Measurements from ENCODE around the gene ATRIP. TPM values are rescaled to one million over a fixed set of nuclear protein-coding genes. Genes with fewer than 3 reads are reported as not detected.
A peak's percentile ranks its signal among the peaks of the same experiment; 100 is the strongest.

The ATRIP gene
- total RNA-seq, 4 donors from 2014 or later: 5.3 to 11.5 (median 7.5) TPM

GRCh38 chr3:48463703-48464102 lies 17.2 kb downstream of the ATRIP start:
- Histone ChIP-seq H3K27ac (no peak overlapping the region), H3K36me3 (no peaks in the 10 kb centered on the region)
- no peak for DNase-seq

GRCh38 chr3:48464713-48465221 lies 18.2 kb downstream of the ATRIP start:
- no peak for DNase-seq
- intact Hi-C loops (cut with DNase I; ENCODE audit: low total_unique reads): loop anchor here (5.0 kb wide), 1 partner anchor 83 kb away; no protein-coding TSS in a partner anchor
- H3K9me3 ChIP-seq: no peaks in the 10 kb centered on the region

More at GRCh38 chr3:48463703-48464102, 17.2 kb downstream of the ATRIP start:
- Histone ChIP-seq H3K4me3 (no peak overlapping the region), H3K27me3 (no peaks in the 10 kb centered on the region), H3K9me3 (no peaks in the 10 kb centered on the region), H3K4me1 (peaks cover 10 to 15% of the 10 kb centered on the region in 2 donors)
- intact Hi-C loops (cut with DNase I; ENCODE audit: low total_unique reads): no loop called here
- TF ChIP-seq, protein P1, sequence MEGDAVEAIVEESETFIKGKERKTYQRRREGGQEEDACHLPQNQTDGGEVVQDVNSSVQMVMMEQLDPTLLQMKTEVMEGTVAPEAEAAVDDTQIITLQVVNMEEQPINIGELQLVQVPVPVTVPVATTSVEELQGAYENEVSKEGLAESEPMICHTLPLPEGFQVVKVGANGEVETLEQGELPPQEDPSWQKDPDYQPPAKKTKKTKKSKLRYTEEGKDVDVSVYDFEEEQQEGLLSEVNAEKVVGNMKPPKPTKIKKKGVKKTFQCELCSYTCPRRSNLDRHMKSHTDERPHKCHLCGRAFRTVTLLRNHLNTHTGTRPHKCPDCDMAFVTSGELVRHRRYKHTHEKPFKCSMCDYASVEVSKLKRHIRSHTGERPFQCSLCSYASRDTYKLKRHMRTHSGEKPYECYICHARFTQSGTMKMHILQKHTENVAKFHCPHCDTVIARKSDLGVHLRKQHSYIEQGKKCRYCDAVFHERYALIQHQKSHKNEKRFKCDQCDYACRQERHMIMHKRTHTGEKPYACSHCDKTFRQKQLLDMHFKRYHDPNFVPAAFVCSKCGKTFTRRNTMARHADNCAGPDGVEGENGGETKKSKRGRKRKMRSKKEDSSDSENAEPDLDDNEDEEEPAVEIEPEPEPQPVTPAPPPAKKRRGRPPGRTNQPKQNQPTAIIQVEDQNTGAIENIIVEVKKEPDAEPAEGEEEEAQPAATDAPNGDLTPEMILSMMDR (IDR thresholded peaks at IDR 0.05): no peak
- TF ChIP-seq POLR2A (IDR thresholded peaks at IDR 0.05): no peak

GRCh38 chr3:48465237-48465530 lies 18.6 kb downstream of the ATRIP start:
- TF ChIP-seq, protein P1 (IDR thresholded peaks at IDR 0.05): no peak
- intact Hi-C loops (cut with DNase I; ENCODE audit: low total_unique reads): loop anchor here (5.0 kb wide), 1 partner anchor 82 kb away; no protein-coding TSS in a partner anchor

More at GRCh38 chr3:48464713-48465221, 18.2 kb downstream of the ATRIP start:
- no peaks in the 10 kb centered on the region for H3K27me3 ChIP-seq
- TF ChIP-seq, protein P1 (IDR thresholded peaks at IDR 0.05): no peak
- TF ChIP-seq POLR2A (IDR thresholded peaks at IDR 0.05): no peak
- peak overlapping the region; percentile 99 to 100 for H3K27ac ChIP-seq
- H3K36me3 ChIP-seq: no peaks in the 10 kb centered on the region
- peaks cover 10 to 16% of the 10 kb centered on the region in 2 donors for H3K4me1 ChIP-seq
- no peak overlapping the region for H3K4me3 ChIP-seq

GRCh38 chr3:48465531-48466378 lies 19.2 kb downstream of the ATRIP start:
- Histone ChIP-seq H3K36me3 (no peaks in the 10 kb centered on the region), H3K4me3 (peak overlapping the region; percentile 38 to 42), H3K4me1 (peaks cover 10 to 24% of the 10 kb centered on the region in 2 donors), H3K27me3 (no peaks in the 10 kb centered on the region), H3K27ac (peak overlapping the region; percentile 99 to 100), H3K9me3 (no peaks in the 10 kb centered on the region)
- intact Hi-C loops (cut with DNase I; ENCODE audit: low total_unique reads): loop anchor here (5.0 kb wide), 1 partner anchor 82 kb away; no protein-coding TSS in a partner anchor
- TF ChIP-seq, protein P1 (IDR thresholded peaks at IDR 0.05): peak; percentile 78 to 95 (median 82)
- peak; percentile 84 to 85 for TF ChIP-seq POLR2A (IDR thresholded peaks at IDR 0.05)
- peak; percentile 95 to 99 for DNase-seq

More at GRCh38 chr3:48465237-48465530, 18.6 kb downstream of the ATRIP start:
- Histone ChIP-seq H3K4me3 (no peak overlapping the region), H3K4me1 (peaks cover 10 to 20% of the 10 kb centered on the region in 2 donors), H3K27ac (peak overlapping the region; percentile 99 to 100), H3K36me3 (no peaks in the 10 kb centered on the region), H3K27me3 (no peaks in the 10 kb centered on the region), H3K9me3 (no peaks in the 10 kb centered on the region)
- DNase-seq: no peak

Measured in uterus (tissue), 4 donors.